ENCODE data around the gene ZNF714. TPM values are rescaled to one million over a fixed set of nuclear protein-coding genes. Genes with fewer than 3 reads are reported as not detected.
"Not testable (repeated sequence)": the region's sequence is repeated elsewhere in the genome, so short reads cannot be mapped to it uniquely, and the experiment has no call there.

Gene ZNF714
- total RNA-seq, 1 experiment from 2014 or later = 30.9 TPM

DNA sequence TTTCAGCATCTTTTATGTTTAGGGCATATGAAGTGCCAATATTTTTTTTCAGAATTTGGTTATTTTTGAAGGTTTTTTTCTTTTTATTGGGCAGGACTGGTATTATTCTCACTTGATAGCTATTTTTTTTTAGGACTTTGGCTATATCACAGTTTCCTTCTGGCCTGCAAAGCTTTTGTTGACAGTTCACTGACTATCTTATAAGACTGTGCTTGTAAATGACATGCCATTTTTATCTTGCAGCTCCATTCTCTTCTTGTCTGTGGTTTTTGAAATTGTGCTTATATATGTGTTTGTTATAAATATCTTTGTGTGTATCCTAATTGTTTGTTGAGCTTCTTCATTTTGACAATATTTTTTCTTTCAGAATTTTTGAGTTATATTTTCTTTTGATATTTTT is 33.4 kb downstream of the ZNF714 start:
- Histone ChIP-seq H3K4me1 (no peaks in the 10 kb centered on the region), H3K27me3 (no peaks in the 10 kb centered on the region), H3K9me3 (replicated peaks) (peaks cover 16% of the 10 kb centered on the region), H3K36me3 (peaks cover 44% of the 10 kb centered on the region), H3K27ac (no peak overlapping the region), H3K4me3 (no peak overlapping the region)
- DNase-seq = no peak

- DNase-seq = no peak
- H3K4me1 ChIP-seq = no peaks in the 10 kb centered on the region
- no peak overlapping the region for H3K4me3 ChIP-seq
- H3K27ac ChIP-seq = no peak overlapping the region
- peaks cover 50% of the 10 kb centered on the region for H3K36me3 ChIP-seq
- H3K27me3 ChIP-seq = no peaks in the 10 kb centered on the region
- H3K9me3 ChIP-seq (replicated peaks) = peaks cover 16% of the 10 kb centered on the region
These were observed 35.3 kb downstream of the ZNF714 start for GRCh38 chr19:21117041-21117907.

DNA sequence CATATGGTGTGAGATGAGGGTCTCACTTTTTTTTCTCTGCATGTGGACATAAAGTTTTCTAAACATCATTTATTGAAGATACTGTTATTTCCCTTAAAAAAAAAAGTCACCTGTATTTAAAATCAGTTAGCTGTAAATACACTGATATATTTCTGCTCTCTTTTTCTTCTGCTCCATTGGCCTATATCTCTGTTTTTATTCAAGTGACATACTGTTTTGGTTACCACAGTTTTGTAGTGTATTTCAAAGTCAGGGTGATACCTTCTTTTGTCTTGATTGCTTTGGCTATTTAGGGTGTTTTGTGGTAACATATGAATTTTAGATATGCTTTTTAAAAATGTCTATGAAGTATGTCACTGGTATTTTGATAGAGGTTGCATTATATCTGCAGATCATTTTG is 44.1 kb downstream of the ZNF714 start:
- no peak for DNase-seq
- H3K36me3 ChIP-seq = peaks cover 5% of the 10 kb centered on the region; the same call in 1 of the 2 replicates

GRCh38 chr19:21127001-21127400 is 45.0 kb downstream of the ZNF714 start:
- Histone ChIP-seq H3K9me3 (replicated peaks) (no peaks in the 10 kb centered on the region), H3K4me1 (no peaks in the 10 kb centered on the region), H3K27me3 (no peaks in the 10 kb centered on the region), H3K4me3 (no peak overlapping the region), H3K27ac (no peak overlapping the region), H3K36me3 (peaks cover 5% of the 10 kb centered on the region; the same call in 1 of the 2 replicates)
- DNase-seq = no peak

More for the DNA sequence above, 44.1 kb downstream of the ZNF714 start:
- H3K4me1 ChIP-seq = no peaks in the 10 kb centered on the region
- no peaks in the 10 kb centered on the region for H3K9me3 ChIP-seq (replicated peaks)
- no peaks in the 10 kb centered on the region for H3K27me3 ChIP-seq
- no peak overlapping the region for H3K27ac ChIP-seq
- H3K4me3 ChIP-seq = no peak overlapping the region

DNA sequence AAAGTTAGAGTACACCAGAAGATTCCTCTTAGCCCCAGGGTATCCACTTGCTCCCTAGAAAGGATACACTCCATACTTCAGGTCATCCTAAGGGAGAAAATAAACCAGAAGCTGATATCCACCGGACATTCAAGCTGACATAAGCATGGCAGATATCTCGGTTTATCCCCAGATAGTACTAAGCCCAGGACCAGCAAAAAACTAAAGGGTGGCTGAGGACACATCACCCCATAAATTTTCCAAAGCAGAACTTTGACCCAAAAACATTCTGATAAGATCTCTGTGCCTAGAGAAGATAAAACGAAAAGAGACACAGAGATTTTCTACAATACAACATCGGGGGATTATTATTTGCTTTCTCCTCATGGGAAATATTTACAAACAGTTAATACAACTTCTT is 45.9 kb downstream of the ZNF714 start:
- Histone ChIP-seq H3K27me3 (no peaks in the 10 kb centered on the region), H3K4me1 (no peaks in the 10 kb centered on the region), H3K27ac (no peak overlapping the region), H3K9me3 (replicated peaks) (no peaks in the 10 kb centered on the region), H3K36me3 (no peaks in the 10 kb centered on the region), H3K4me3 (no peak overlapping the region)
- no peak for DNase-seq

DNA sequence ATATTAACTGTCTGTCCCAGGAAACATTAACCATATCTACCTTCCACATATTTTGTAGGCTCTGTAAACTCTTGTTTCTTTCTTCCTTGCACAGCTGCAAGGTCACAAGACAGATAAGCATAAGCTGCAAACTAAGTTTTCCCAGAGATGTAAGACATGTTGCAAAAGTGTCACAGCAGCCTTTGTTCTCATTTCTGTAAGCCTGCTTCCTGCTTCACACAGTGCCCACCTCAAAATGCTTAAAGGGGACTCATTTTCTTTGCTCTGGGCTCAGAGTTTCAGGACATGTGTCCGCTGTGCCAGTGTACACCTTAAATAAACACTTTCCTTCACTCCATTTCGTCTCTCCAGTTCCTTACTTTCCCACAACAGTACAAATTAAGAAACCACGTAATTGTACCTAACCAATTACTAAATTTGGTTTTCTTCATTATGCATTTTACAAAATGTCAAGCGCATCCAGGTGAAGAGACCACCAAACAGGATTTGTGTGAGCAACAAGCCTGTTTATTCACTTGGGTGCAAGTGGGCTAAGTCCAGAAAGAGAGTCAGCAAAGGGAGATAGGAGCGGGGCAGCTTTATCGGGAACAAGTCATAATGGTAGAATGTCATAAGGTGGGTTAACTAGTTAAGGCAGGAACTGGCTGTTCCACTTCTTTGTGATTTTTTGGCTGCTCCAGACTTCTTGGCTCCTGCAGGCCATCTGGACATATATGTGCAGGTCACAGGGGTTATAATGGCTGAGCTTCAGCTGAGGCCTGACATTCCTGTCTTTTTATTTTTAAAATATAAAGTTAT is 47.1 kb downstream of the ZNF714 start:
- Histone ChIP-seq H3K4me3 (no peak overlapping the region), H3K27ac (no peak overlapping the region), H3K9me3 (replicated peaks) (no peaks in the 10 kb centered on the region), H3K27me3 (no peaks in the 10 kb centered on the region), H3K36me3 (no peaks in the 10 kb centered on the region), H3K4me1 (no peaks in the 10 kb centered on the region)
- no peak for DNase-seq

DNA sequence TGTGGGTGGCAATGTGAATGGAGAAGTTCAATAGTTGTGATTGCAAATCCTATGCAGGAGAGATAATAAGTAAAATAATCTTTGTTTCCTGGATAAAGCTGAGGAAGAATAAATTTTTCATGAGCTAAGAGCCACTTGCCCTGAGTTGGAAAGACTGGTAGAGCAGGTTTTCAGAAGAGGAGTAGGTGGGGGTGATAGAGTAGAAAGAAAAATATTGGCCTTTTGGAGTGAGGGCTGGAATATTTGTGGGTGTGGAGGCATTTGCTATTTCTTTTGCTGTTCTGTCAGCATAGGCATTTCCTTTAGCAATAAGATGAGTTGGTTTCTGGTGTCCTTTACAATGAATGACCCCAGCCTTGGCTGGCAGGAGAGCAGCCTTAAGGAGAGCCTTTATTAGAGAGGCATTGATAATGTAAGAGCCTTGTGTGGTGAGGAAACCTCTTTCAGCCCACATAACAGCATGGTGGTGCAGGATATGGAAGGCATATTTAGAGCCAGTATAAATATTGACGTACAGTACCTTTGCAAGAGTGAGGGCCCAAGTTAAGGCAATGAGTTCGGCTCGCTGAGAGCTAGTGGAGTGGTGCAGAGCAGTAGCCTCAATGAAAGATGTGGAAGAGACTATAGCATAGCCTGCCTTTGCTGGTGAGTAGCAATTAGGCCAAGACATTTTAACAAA is 48.2 kb downstream of the ZNF714 start:
- Histone ChIP-seq H3K9me3 (replicated peaks) (no peaks in the 10 kb centered on the region), H3K27me3 (no peaks in the 10 kb centered on the region), H3K4me3 (no peak overlapping the region), H3K27ac (no peak overlapping the region), H3K36me3 (no peaks in the 10 kb centered on the region), H3K4me1 (no peaks in the 10 kb centered on the region)
- DNase-seq = no peak

- Histone ChIP-seq H3K4me3 (no peak overlapping the region), H3K36me3 (no peaks in the 10 kb centered on the region), H3K27me3 (no peaks in the 10 kb centered on the region), H3K4me1 (no peaks in the 10 kb centered on the region), H3K27ac (no peak overlapping the region), H3K9me3 (replicated peaks) (no peaks in the 10 kb centered on the region)
- no peak for DNase-seq
These were observed 51.6 kb downstream of the ZNF714 start for GRCh38 chr19:21133633-21134032.

DNA sequence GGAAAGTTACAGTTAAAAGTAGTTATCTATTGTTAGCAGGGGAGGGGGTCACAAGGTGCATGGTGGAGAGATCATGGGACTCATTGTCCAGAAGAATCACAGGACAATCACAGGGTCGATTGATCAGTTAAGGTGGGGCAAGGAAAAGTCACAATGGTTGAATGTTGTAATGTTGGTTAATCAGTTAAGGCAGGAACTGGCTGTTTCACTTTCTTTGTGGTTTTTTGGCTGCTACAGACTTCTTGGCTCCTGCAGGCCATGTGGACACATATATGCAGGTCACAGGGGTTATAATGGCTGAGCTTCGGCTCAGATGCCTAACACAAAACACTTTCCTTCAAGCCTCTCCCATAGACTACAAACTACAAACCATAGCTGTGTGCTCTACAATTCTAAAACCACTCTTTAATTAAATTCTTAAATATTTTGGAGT is 52.9 kb downstream of the ZNF714 start:
- H3K27ac ChIP-seq = no peak overlapping the region
- no peaks in the 10 kb centered on the region for H3K9me3 ChIP-seq (replicated peaks)
- no peaks in the 10 kb centered on the region for H3K36me3 ChIP-seq
- H3K27me3 ChIP-seq = no peaks in the 10 kb centered on the region
- H3K4me3 ChIP-seq = no peak overlapping the region
- no peak for DNase-seq
- H3K4me1 ChIP-seq = no peaks in the 10 kb centered on the region

- H3K4me1 ChIP-seq = no peaks in the 10 kb centered on the region
- no peaks in the 10 kb centered on the region for H3K36me3 ChIP-seq
- no peaks in the 10 kb centered on the region for H3K9me3 ChIP-seq (replicated peaks)
- H3K27me3 ChIP-seq = no peaks in the 10 kb centered on the region
- no peak overlapping the region for H3K27ac ChIP-seq
- DNase-seq = no peak
- no peak overlapping the region for H3K4me3 ChIP-seq
These were observed 53.4 kb downstream of the ZNF714 start for GRCh38 chr19:21135433-21135832.

- DNase-seq = no peak
- Histone ChIP-seq H3K27ac (no peak overlapping the region), H3K4me1 (peaks cover 6% of the 10 kb centered on the region; the same call in 1 of the 2 replicates), H3K36me3 (peaks cover 3% of the 10 kb centered on the region), H3K27me3 (no peaks in the 10 kb centered on the region), H3K4me3 (no peak overlapping the region), H3K9me3 (replicated peaks) (no peaks in the 10 kb centered on the region)
These were observed 56.1 kb downstream of the ZNF714 start for GRCh38 chr19:21138130-21138529.

DNA sequence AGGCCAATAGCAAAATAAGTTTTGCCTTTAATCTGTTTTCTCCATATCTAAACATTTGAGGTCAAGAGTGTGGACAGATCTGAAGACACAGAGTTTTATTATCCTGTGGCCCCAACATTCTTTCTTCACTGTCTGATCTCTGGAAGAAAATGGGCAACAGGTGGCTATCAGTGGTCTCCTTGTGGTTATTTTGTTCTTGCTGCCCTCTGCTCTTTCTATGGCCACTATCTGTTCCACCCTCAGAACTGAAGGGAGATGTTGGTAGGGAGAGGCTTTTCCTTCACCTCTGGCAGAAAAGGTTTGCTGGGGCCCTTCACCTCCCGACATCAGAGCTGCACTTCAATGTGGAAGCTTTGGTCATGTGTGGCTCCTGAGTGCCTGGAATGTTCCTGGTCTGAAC is 59.0 kb downstream of the ZNF714 start:
- DNase-seq = peak in 1 of 2 experiments; percentile 30
- H3K4me1 ChIP-seq; H3K27ac ChIP-seq; H3K27me3 ChIP-seq; H3K4me3 ChIP-seq; H3K9me3 ChIP-seq (replicated peaks): not testable (repeated sequence)
- H3K36me3 ChIP-seq = peaks cover 32% of the 10 kb centered on the region

- H3K9me3 ChIP-seq (replicated peaks) = peaks cover 12% of the 10 kb centered on the region
These were observed 59.9 kb downstream of the ZNF714 start, which contains the start of gene ZNF431 for GRCh38 chr19:21141787-21142464. Gene ZNF431, plus strand, starts transcription at chr19:21142040. Its CDS starts 144 bp downstream, at chr19:21142184.

GRCh38 chr19:21143428-21143827 is 61.4 kb downstream of the ZNF714 start:
- peaks cover 16% of the 10 kb centered on the region for H3K9me3 ChIP-seq (replicated peaks)
- peaks cover 56% of the 10 kb centered on the region for H3K36me3 ChIP-seq
- no peaks in the 10 kb centered on the region for H3K27me3 ChIP-seq
- H3K4me3 ChIP-seq = no peak overlapping the region; the same call in 1 of the 2 replicates
- peaks cover 6% of the 10 kb centered on the region; the same call in 1 of the 2 replicates for H3K4me1 ChIP-seq
- DNase-seq = no peak
- H3K27ac ChIP-seq = no peak overlapping the region

More at GRCh38 chr19:21141787-21142464, 59.9 kb downstream of the ZNF714 start, which contains the start of gene ZNF431:
- H3K27me3 ChIP-seq = no peaks in the 10 kb centered on the region
- peak within 1 kb of the TSS; percentile 81 for H3K27ac ChIP-seq
- peaks cover 41% of the 10 kb centered on the region for H3K36me3 ChIP-seq
- H3K4me3 ChIP-seq = peak within 1 kb of the TSS; percentile 78
- H3K4me1 ChIP-seq = peaks cover 6% of the 10 kb centered on the region; the same call in 1 of the 2 replicates
- DNase-seq = peak; percentile 93 to 97
